Esophagus squamous epithelium (tissue), 4 donors: ENCODE results near the gene PLPP4.

Experiments used
- POLR2A ChIP-seq, 4 donors: fragments of 450-650 bp; IDR thresholded peaks; one replicate each; pipeline ENCODE4 v1.6.1; 2017; ENCODE audit warnings: antibody characterized with exemption in 4 of 4, mild to moderate bottlenecking in 4 of 4, moderate library complexity in 3 of 4
- TF ChIP-seq, protein P1 (sequence below), 6 experiments: fragments of 450-650 bp in 4 of 6; fragments of 200-600 bp in 2 of 6; sonication (generic) in 2 of 6; IDR thresholded peaks; one replicate each; pipeline ENCODE4 v1.5.1; 2016 to 2019; ENCODE audit warnings: antibody characterized with exemption in 6 of 6, mild to moderate bottlenecking in 4 of 6, moderate library complexity in 4 of 6

- TF ChIP-seq, protein P1, sequence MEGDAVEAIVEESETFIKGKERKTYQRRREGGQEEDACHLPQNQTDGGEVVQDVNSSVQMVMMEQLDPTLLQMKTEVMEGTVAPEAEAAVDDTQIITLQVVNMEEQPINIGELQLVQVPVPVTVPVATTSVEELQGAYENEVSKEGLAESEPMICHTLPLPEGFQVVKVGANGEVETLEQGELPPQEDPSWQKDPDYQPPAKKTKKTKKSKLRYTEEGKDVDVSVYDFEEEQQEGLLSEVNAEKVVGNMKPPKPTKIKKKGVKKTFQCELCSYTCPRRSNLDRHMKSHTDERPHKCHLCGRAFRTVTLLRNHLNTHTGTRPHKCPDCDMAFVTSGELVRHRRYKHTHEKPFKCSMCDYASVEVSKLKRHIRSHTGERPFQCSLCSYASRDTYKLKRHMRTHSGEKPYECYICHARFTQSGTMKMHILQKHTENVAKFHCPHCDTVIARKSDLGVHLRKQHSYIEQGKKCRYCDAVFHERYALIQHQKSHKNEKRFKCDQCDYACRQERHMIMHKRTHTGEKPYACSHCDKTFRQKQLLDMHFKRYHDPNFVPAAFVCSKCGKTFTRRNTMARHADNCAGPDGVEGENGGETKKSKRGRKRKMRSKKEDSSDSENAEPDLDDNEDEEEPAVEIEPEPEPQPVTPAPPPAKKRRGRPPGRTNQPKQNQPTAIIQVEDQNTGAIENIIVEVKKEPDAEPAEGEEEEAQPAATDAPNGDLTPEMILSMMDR (IDR thresholded peaks at IDR 0.05) = no peak
- TF ChIP-seq POLR2A (IDR thresholded peaks at IDR 0.05) = no peak
Observed at GRCh38 chr10:120578134-120578533, 121.1 kb downstream of the PLPP4 start.
